ENCODE measurements around the gene USP6.

- TF ChIP-seq NFE2L2 (conservative IDR thresholded peaks at IDR 0.05; ENCODE audit: low read length), result no peak
- no peak for TF ChIP-seq CBX2 (IDR thresholded peaks at IDR 0.05; ENCODE audit: borderline replicate concordance, low read depth)
- TF ChIP-seq CTCF (IDR thresholded peaks at IDR 0.05), result no peak
- TF ChIP-seq RARB (CRISPR knock-in tag; IDR thresholded peaks at IDR 0.05), result no peak
- TF ChIP-seq MYC (IDR thresholded peaks at IDR 0.05; ENCODE audit: borderline replicate concordance, low read length), result no peak
- no peak for TF ChIP-seq HEYL (CRISPR knock-in tag; IDR thresholded peaks at IDR 0.05)
- TF ChIP-seq POLR2A (IDR thresholded peaks at IDR 0.05; ENCODE audit: low read length), result no peak
- no peak for TF ChIP-seq RCOR1 (IDR thresholded peaks at IDR 0.05; ENCODE audit: low read depth, low read length)
- no peak for TF ChIP-seq EHMT2 (IDR thresholded peaks at IDR 0.05; ENCODE audit: low read depth)
- TF ChIP-seq MAFK (IDR thresholded peaks at IDR 0.05; ENCODE audit: partially characterized antibody), result no peak
- TF ChIP-seq CHD2 (IDR thresholded peaks at IDR 0.05; ENCODE audit: low read length, partially characterized antibody), result no peak
Measured at GRCh38 chr17:5200360-5200759, 84.5 kb downstream of the USP6 start.
